CD4-positive, alpha-beta memory T cell (primary cell): ENCODE measurements around the gene ANKRD49. TPM values are rescaled to one million over a fixed set of nuclear protein-coding genes. Genes with fewer than 3 reads are reported as not detected.
A peak's percentile ranks its signal among the peaks of the same experiment; 100 is the strongest.

ENCODE experiments used
- CTCF ChIA-PET: fragments of 350-600 bp; sonication (Branson Sonifier 250); formaldehyde crosslinking; loops from one replicate; lab custom pipeline; 2021; ENCODE audit warnings: inconsistent platforms; ENCODE audit not compliant: partially characterized antibody; lab: Charles Lee
- POLR2A ChIA-PET: fragments of 350-600 bp; sonication (Branson Sonifier 250); formaldehyde crosslinking; loops from one replicate; lab custom pipeline; 2021; ENCODE audit not compliant: partially characterized antibody; lab: Charles Lee
- DNase-seq, 5 donors: peaks; one replicate each; pipeline versions ENCODE4 v3.0.0 to v3.0.0-alpha.2; 2020 to 2022; ENCODE audit warnings: mixed read lengths in 1 of 5
- H3K27ac ChIP-seq: one replicate; pipeline ENCODE4 v1.7.0; 2013; ENCODE audit warnings: low read depth, low read length
- H3K27me3 ChIP-seq: 2 replicates; pipeline ENCODE4 v1.7.0; 2013; ENCODE audit warnings: mild to moderate bottlenecking, low read length, moderate library complexity; ENCODE audit not compliant: insufficient read depth
- H3K36me3 ChIP-seq: 2 replicates; pipeline ENCODE4 v1.7.0; 2013; ENCODE audit warnings: mild to moderate bottlenecking, low read length, moderate library complexity; ENCODE audit not compliant: insufficient read depth
- H3K4me1 ChIP-seq: 2 replicates; pipeline ENCODE4 v1.7.0; 2013; ENCODE audit warnings: mild to moderate bottlenecking, low read length, moderate library complexity; ENCODE audit not compliant: insufficient read depth
- H3K4me3 ChIP-seq, 2 donors: one replicate each; pipeline ENCODE4 v1.7.0; 2013; ENCODE audit warnings: low read length in 2 of 2, mild to moderate bottlenecking in 1 of 2
- H3K9me3 ChIP-seq, 2 donors: one replicate each; pipeline ENCODE4 v1.7.0; 2013; ENCODE audit warnings: low read length in 2 of 2, control low read depth in 1 of 2; ENCODE audit not compliant: control insufficient read depth in 1 of 2
- H3K27ac Mint-ChIP-seq, 7 donors: one replicate each; pipeline ENCODE4 v1.8.0; 2020 to 2021; ENCODE audit warnings: mixed read lengths in 7 of 7, mild to moderate bottlenecking in 6 of 7, inconsistent platforms in 3 of 7, moderate library complexity in 3 of 7
- H3K27me3 Mint-ChIP-seq, 2 donors: one replicate each; pipeline ENCODE4 v1.8.0; 2020 to 2021; ENCODE audit warnings: mixed read lengths in 2 of 2
- H3K36me3 Mint-ChIP-seq, 2 donors: one replicate each; pipeline ENCODE4 v1.8.0; 2020 to 2021; ENCODE audit warnings: mixed read lengths in 2 of 2, inconsistent platforms in 1 of 2, mild to moderate bottlenecking in 1 of 2
- H3K4me1 Mint-ChIP-seq, 4 donors: one replicate each; pipeline ENCODE4 v1.8.0; 2020 to 2021; ENCODE audit warnings: mixed read lengths in 4 of 4, mild to moderate bottlenecking in 1 of 4
- H3K4me3 Mint-ChIP-seq, 8 donors: one replicate each; pipeline ENCODE4 v1.8.0; 2020 to 2021; ENCODE audit warnings: mixed read lengths in 8 of 8, mild to moderate bottlenecking in 7 of 8, moderate library complexity in 6 of 8, inconsistent platforms in 3 of 8
- H3K9me3 Mint-ChIP-seq, 8 donors: one replicate each; pipeline ENCODE4 v1.8.0; 2020 to 2021; ENCODE audit warnings: mixed read lengths in 8 of 8, mild to moderate bottlenecking in 5 of 8, inconsistent platforms in 3 of 8, moderate library complexity in 1 of 8
- intact Hi-C: fragments of 100-400 bp; cut with micrococcal nuclease; formaldehyde crosslinking; loops from one replicate; pipeline ENCODE4 v1.15.1; 2023
- polyA plus RNA-seq, 2 donors: library from polyadenylated mRNA; unstranded; fragments of 300-500 nt; fragmentation: Illumina TruSeq; gene quantifications; one replicate each; pipeline ENCODE4 v1.2.3, GENCODE V29; 2021
- total RNA-seq, 2 experiments: library from RNA; stranded (reverse); gene quantifications; one replicate each; pipeline ENCODE4 v1.2.3, GENCODE V29; 2021

ANKRD49 gene
- total and polyA plus RNA-seq, 4 experiments from 2014 or later: 25.9 to 57.6 (median 42.2) TPM

- Mint-ChIP-seq H3K27me3 (peaks cover 19 to 32% of the 10 kb centered on the region in 2 donors), H3K36me3 (no peaks in the 10 kb centered on the region), H3K9me3 (no peaks in the 10 kb centered on the region), H3K4me3 (no peak overlapping the region), H3K4me1 (no peaks in the 10 kb centered on the region), H3K27ac (no peak overlapping the region)
- Histone ChIP-seq H3K36me3 (no peaks in the 10 kb centered on the region), H3K27ac (no peak overlapping the region), H3K27me3 (peaks cover 11% of the 10 kb centered on the region), H3K4me1 (no peaks in the 10 kb centered on the region), H3K9me3 (no peaks in the 10 kb centered on the region), H3K4me3 (no peak overlapping the region)
- intact Hi-C loops: no loop called here
- DNase-seq: no peak
- ChIA-PET CTCF (interaction anchor here (1.0 to 2.6 kb wide), 3 partner anchors 11 to 366 kb away, joined by 3 to 6 read pairs (median 3); no protein-coding TSS in a partner anchor), POLR2A (interaction anchor here (1.5 kb wide), 1 partner anchor 12 kb away, joined by 3 read pairs; the partner anchor contains the start of gene FUT4)
Measured at GRCh38 chr11:94532211-94532610, 38.4 kb downstream of the ANKRD49 start.

- peaks cover 17 to 36% of the 10 kb centered on the region in 2 donors for H3K27me3 Mint-ChIP-seq
- ChIA-PET POLR2A (no interaction called here), CTCF (interaction anchor here (2.6 kb wide), 1 partner anchor 12 kb away, joined by 6 read pairs; no protein-coding TSS in a partner anchor)
- Histone ChIP-seq H3K4me3 (no peak overlapping the region), H3K9me3 (no peaks in the 10 kb centered on the region), H3K4me1 (no peaks in the 10 kb centered on the region), H3K27me3 (peaks cover 8% of the 10 kb centered on the region), H3K27ac (no peak overlapping the region), H3K36me3 (no peaks in the 10 kb centered on the region)
- no peaks in the 10 kb centered on the region for H3K9me3 Mint-ChIP-seq
- intact Hi-C loops: no loop called here
- no peak for DNase-seq
- no peak overlapping the region for H3K27ac Mint-ChIP-seq
- no peak overlapping the region for H3K4me3 Mint-ChIP-seq
- no peaks in the 10 kb centered on the region for H3K36me3 Mint-ChIP-seq
- H3K4me1 Mint-ChIP-seq: no peaks in the 10 kb centered on the region
Measured at GRCh38 chr11:94533206-94533605, 39.4 kb downstream of the ANKRD49 start.

- H3K4me3 ChIP-seq: no peak overlapping the region
- H3K27ac ChIP-seq: no peak overlapping the region
- DNase-seq: no peak
- Mint-ChIP-seq H3K27me3 (peaks cover 15 to 33% of the 10 kb centered on the region in 2 donors), H3K36me3 (no peaks in the 10 kb centered on the region), H3K27ac (no peak overlapping the region), H3K4me1 (no peaks in the 10 kb centered on the region), H3K4me3 (peak overlapping the region in 1 of 8 donors; percentile 1), H3K9me3 (no peaks in the 10 kb centered on the region)
- no peaks in the 10 kb centered on the region for H3K9me3 ChIP-seq
- POLR2A ChIA-PET: no interaction called here
- H3K27me3 ChIP-seq: peaks cover 5% of the 10 kb centered on the region
- intact Hi-C loops: no loop called here
- no peaks in the 10 kb centered on the region for H3K36me3 ChIP-seq
- CTCF ChIA-PET: interaction anchor here (1.2 to 2.6 kb wide), 2 partner anchors 12 to 14 kb away, joined by 3 to 6 read pairs; no protein-coding TSS in a partner anchor
- no peaks in the 10 kb centered on the region for H3K4me1 ChIP-seq
Measured at GRCh38 chr11:94533696-94534630, 40.2 kb downstream of the ANKRD49 start.

- ChIA-PET CTCF (no interaction called here), POLR2A (no interaction called here)
- intact Hi-C loops: no loop called here
- H3K27me3 ChIP-seq: peaks cover 5% of the 10 kb centered on the region
- H3K9me3 ChIP-seq: no peaks in the 10 kb centered on the region
- H3K9me3 Mint-ChIP-seq: no peaks in the 10 kb centered on the region
- H3K4me1 ChIP-seq: no peaks in the 10 kb centered on the region
- no peak for DNase-seq
- no peaks in the 10 kb centered on the region for H3K4me1 Mint-ChIP-seq
- no peak overlapping the region for H3K4me3 ChIP-seq
- no peak overlapping the region for H3K27ac ChIP-seq
- H3K27me3 Mint-ChIP-seq: peaks cover 12 to 23% of the 10 kb centered on the region in 2 donors
- no peak overlapping the region for H3K4me3 Mint-ChIP-seq
- no peaks in the 10 kb centered on the region for H3K36me3 Mint-ChIP-seq
- no peak overlapping the region for H3K27ac Mint-ChIP-seq
- no peaks in the 10 kb centered on the region for H3K36me3 ChIP-seq
Measured at GRCh38 chr11:94536386-94536785, 42.6 kb downstream of the ANKRD49 start.

GRCh38 chr11:94537031-94537600 lies 43.3 kb downstream of the ANKRD49 start:
- Mint-ChIP-seq H3K9me3 (no peaks in the 10 kb centered on the region), H3K4me1 (no peaks in the 10 kb centered on the region), H3K27ac (no peak overlapping the region), H3K36me3 (no peaks in the 10 kb centered on the region), H3K4me3 (no peak overlapping the region), H3K27me3 (peaks cover 10 to 23% of the 10 kb centered on the region in 2 donors)
- no peaks in the 10 kb centered on the region for H3K9me3 ChIP-seq
- intact Hi-C loops: no loop called here
- DNase-seq: no peak
- CTCF ChIA-PET: no interaction called here
- POLR2A ChIA-PET: no interaction called here
- H3K4me3 ChIP-seq: no peak overlapping the region
- H3K4me1 ChIP-seq: no peaks in the 10 kb centered on the region
- no peaks in the 10 kb centered on the region for H3K36me3 ChIP-seq
- no peak overlapping the region for H3K27ac ChIP-seq
- peaks cover 5% of the 10 kb centered on the region for H3K27me3 ChIP-seq

GRCh38 chr11:94539420-94539819 lies 45.6 kb downstream of the ANKRD49 start:
- Mint-ChIP-seq H3K27ac (no peak overlapping the region), H3K4me3 (no peak overlapping the region), H3K9me3 (no peaks in the 10 kb centered on the region), H3K27me3 (peaks cover 6 to 21% of the 10 kb centered on the region in 2 donors), H3K4me1 (peaks cover 7 to 13% (median 9%) of the 10 kb centered on the region in 4 donors), H3K36me3 (peaks cover 0 to 5% of the 10 kb centered on the region in 2 donors)
- Histone ChIP-seq H3K27me3 (peaks cover 5% of the 10 kb centered on the region), H3K4me1 (peaks cover 7% of the 10 kb centered on the region), H3K4me3 (no peak overlapping the region), H3K36me3 (no peaks in the 10 kb centered on the region), H3K9me3 (no peaks in the 10 kb centered on the region), H3K27ac (no peak overlapping the region)
- no peak for DNase-seq
- intact Hi-C loops: no loop called here
- ChIA-PET POLR2A (no interaction called here), CTCF (no interaction called here)
